Tibial artery (tissue), 4 donors: Measurements from ENCODE around the gene CRKL.
"Not testable (repeated sequence)": the region's sequence is repeated elsewhere in the genome, so short reads cannot be mapped to it uniquely, and the experiment has no call there.

Experiments used
- DNase-seq, 2 donors: peaks; one replicate each; pipeline ENCODE4 v3.0.0-alpha.2; 2019
- H3K27ac ChIP-seq, 2 donors: fragments of 200-600 bp; sonication (generic) in 1 of 2; 1 replicate in 1 of 2; 2 replicates in 1 of 2; pipeline ENCODE4 v1.5.1; 2018 to 2019; ENCODE audit warnings: mild to moderate bottlenecking in 1 of 2
- H3K27me3 ChIP-seq, 2 donors: fragments of 200-600 bp; sonication (generic) in 1 of 2; one replicate each; pipeline versions ENCODE4 v1.5.1 to v1.6.0; 2016 to 2019
- H3K36me3 ChIP-seq, 3 donors: fragments of 200-600 bp; sonication (generic) in 2 of 3; one replicate each; pipeline ENCODE4 v1.5.1; 2016 to 2019; ENCODE audit warnings: mild to moderate bottlenecking in 2 of 3
- H3K4me1 ChIP-seq, 4 donors: fragments of 200-600 bp; sonication (generic) in 2 of 4; 1 replicate in 3 of 4; 2 replicates in 1 of 4; pipeline ENCODE4 v1.5.1; 2016 to 2019
- H3K4me3 ChIP-seq, 2 donors: fragments of 200-600 bp; sonication (generic) in 1 of 2; 1 replicate in 1 of 2; 2 replicates in 1 of 2; pipeline ENCODE4 v1.5.1; 2018 to 2019; ENCODE audit warnings: mild to moderate bottlenecking in 2 of 2
- H3K9me3 ChIP-seq, 3 donors: fragments of 200-600 bp; sonication (generic) in 1 of 3; one replicate each; pipeline ENCODE4 v1.5.1; 2016 to 2019
- CTCF ChIP-seq, 2 experiments: fragments of 200-600 bp in 1 of 2; fragments of 450-650 bp in 1 of 2; IDR thresholded peaks; one replicate each; pipeline ENCODE4 v1.5.1; 2017 to 2019; ENCODE audit warnings: antibody characterized with exemption in 2 of 2, mild to moderate bottlenecking in 1 of 2, moderate library complexity in 1 of 2
- intact Hi-C: fragments of 100-400 bp; cut with DNase I; formaldehyde crosslinking; loops from one replicate; pipeline ENCODE4 v1.15.0; 2023; ENCODE audit warnings: low total_unique reads

The CRKL gene

GRCh38 chr22:20890975-20891374 is 26.2 kb upstream of the CRKL start:
- DNase-seq: no peak
- H3K4me1 ChIP-seq: no peaks in the 10 kb centered on the region
- H3K27me3 ChIP-seq: no peaks in the 10 kb centered on the region
- intact Hi-C loops: no loop called here
- no peak for TF ChIP-seq CTCF (IDR thresholded peaks at IDR 0.05)
- H3K4me3 ChIP-seq: no peak overlapping the region
- peaks cover 29 to 41% (median 39%) of the 10 kb centered on the region in 3 donors for H3K36me3 ChIP-seq
- no peaks in the 10 kb centered on the region for H3K9me3 ChIP-seq
- no peak overlapping the region for H3K27ac ChIP-seq

- H3K4me3 ChIP-seq, DNase-seq, H3K27ac ChIP-seq, intact Hi-C loops, H3K4me1 ChIP-seq, H3K36me3 ChIP-seq, H3K27me3 ChIP-seq, H3K9me3 ChIP-seq: not testable (repeated sequence)
Measured at GRCh38 chr22:20897737-20898136, 19.5 kb upstream of the CRKL start.

- H3K9me3 ChIP-seq: no peaks in the 10 kb centered on the region
- DNase-seq: no peak
- intact Hi-C loops: no loop called here
- no peaks in the 10 kb centered on the region for H3K36me3 ChIP-seq
- no peaks in the 10 kb centered on the region for H3K27me3 ChIP-seq
- H3K27ac ChIP-seq: no peak overlapping the region
- TF ChIP-seq CTCF (IDR thresholded peaks at IDR 0.05): no peak
- no peak overlapping the region for H3K4me3 ChIP-seq
- no peaks in the 10 kb centered on the region for H3K4me1 ChIP-seq
Measured at GRCh38 chr22:20899827-20900423, 17.3 kb upstream of the CRKL start.

GRCh38 chr22:20901093-20902033 is 15.8 kb upstream of the CRKL start:
- intact Hi-C loops, H3K4me1 ChIP-seq, H3K27ac ChIP-seq, H3K27me3 ChIP-seq, H3K4me3 ChIP-seq, H3K36me3 ChIP-seq, H3K9me3 ChIP-seq, DNase-seq: not testable (repeated sequence)

- TF ChIP-seq CTCF (IDR thresholded peaks at IDR 0.05): no peak
- intact Hi-C loops: no loop called here
- no peak overlapping the region for H3K27ac ChIP-seq
Measured at GRCh38 chr22:20903093-20903492, 14.1 kb upstream of the CRKL start.

GRCh38 chr22:20904008-20904979 is 12.9 kb upstream of the CRKL start:
- Histone ChIP-seq H3K4me3 (no peak overlapping the region), H3K27ac (no peak overlapping the region), H3K36me3 (no peaks in the 10 kb centered on the region), H3K4me1 (no peaks in the 10 kb centered on the region), H3K27me3 (no peaks in the 10 kb centered on the region), H3K9me3 (no peaks in the 10 kb centered on the region)
- intact Hi-C loops: no loop called here
- peak in 1 of 2 donors; percentile 62 for DNase-seq
- no peak for TF ChIP-seq CTCF (IDR thresholded peaks at IDR 0.05)

More at GRCh38 chr22:20903093-20903492, 14.1 kb upstream of the CRKL start:
- no peak for DNase-seq
- H3K27me3 ChIP-seq: no peaks in the 10 kb centered on the region
- H3K36me3 ChIP-seq: no peaks in the 10 kb centered on the region
- no peak overlapping the region for H3K4me3 ChIP-seq
- no peaks in the 10 kb centered on the region for H3K4me1 ChIP-seq
- H3K9me3 ChIP-seq: no peaks in the 10 kb centered on the region
